GM18511 (cell line): ENCODE data around the gene DCHS1.
"Not testable (repeated sequence)": the region's sequence is repeated elsewhere in the genome, so short reads cannot be mapped to it uniquely, and the experiment has no call there.

ENCODE experiments used
- ATAC-seq: cut with Tn5 transposase; IDR thresholded peaks from one replicate; pipeline ENCODE4 v1.9.1; 2021; ENCODE audit warnings: mild to moderate bottlenecking, moderate library complexity; ENCODE audit not compliant: unreplicated experiment

Gene DCHS1

GRCh38 chr11:6655790-6656583, at the start of gene DCHS1:
TSS of gene DCHS1 (minus strand) at chr11:6655809. CDS start at chr11:6641613, 14,196 bp downstream.
- ATAC-seq, result no peak

GRCh38 chr11:6703247-6704063, 47.8 kb upstream of the DCHS1 start:
- ATAC-seq, result no peak

- not testable (repeated sequence) for ATAC-seq
These were observed 46.3 kb upstream of the DCHS1 start for GRCh38 chr11:6701955-6702354.

GRCh38 chr11:6695377-6695776, 39.8 kb upstream of the DCHS1 start:
- ATAC-seq, result no peak

GRCh38 chr11:6694229-6694535, 38.6 kb upstream of the DCHS1 start:
- no peak for ATAC-seq

GRCh38 chr11:6693342-6694228, 38.0 kb upstream of the DCHS1 start:
- ATAC-seq, result no peak

- no peak for ATAC-seq
These were observed 36.5 kb upstream of the DCHS1 start for GRCh38 chr11:6692128-6692527.

- ATAC-seq, result not testable (repeated sequence)
These were observed 35.0 kb upstream of the DCHS1 start for GRCh38 chr11:6690431-6691132.

GRCh38 chr11:6687876-6688275, 32.3 kb upstream of the DCHS1 start:
- ATAC-seq, result no peak

GRCh38 chr11:6686006-6686405, 30.4 kb upstream of the DCHS1 start:
- no peak for ATAC-seq

- ATAC-seq, result not testable (repeated sequence)
These were observed 28.5 kb upstream of the DCHS1 start for GRCh38 chr11:6684068-6684467.

- ATAC-seq, result peak; percentile 92
These were observed 27.6 kb upstream of the DCHS1 start, which contains the start of gene MRPL17 for GRCh38 chr11:6682936-6683861. TSS of gene MRPL17 (minus strand) at chr11:6683340. CDS start at chr11:6683296, 44 bp downstream.

- peak; percentile 2 for ATAC-seq
These were observed 27.0 kb upstream of the DCHS1 start for GRCh38 chr11:6682591-6682935.

GRCh38 chr11:6681949-6682348, 26.3 kb upstream of the DCHS1 start:
- no peak for ATAC-seq

- no peak for ATAC-seq
These were observed 25.9 kb upstream of the DCHS1 start for GRCh38 chr11:6681505-6681904.

- no peak for ATAC-seq
These were observed 21.4 kb upstream of the DCHS1 start for GRCh38 chr11:6677018-6677417.

- no peak for ATAC-seq
These were observed 19.3 kb upstream of the DCHS1 start for GRCh38 chr11:6674862-6675261.

GRCh38 chr11:6674219-6674597, 18.6 kb upstream of the DCHS1 start:
- ATAC-seq, result no peak

- no peak for ATAC-seq
These were observed 18.1 kb upstream of the DCHS1 start for GRCh38 chr11:6673523-6674218.
